Stimulated activated CD4-positive, alpha-beta T cell treated with anti-CD3 and anti-CD28 coated beads, Interleukin-15, amount 100 ng/mL, for 1 hour (primary cell): Measurements from ENCODE around the gene RPL31.

Experiments
- DNase-seq, 2 donors: peaks; one replicate each; pipeline ENCODE4 v3.0.0-alpha.2; 2020; ENCODE audit warnings: low read depth in 1 of 2, low spot score in 1 of 2

The RPL31 gene

GRCh38 chr2:101001691-101002561 lies at the start of gene RPL31:
TSS of gene RPL31 (plus strand) at chr2:101002289. CDS start at chr2:101002702, 413 bp downstream.
- peak; percentile 85 to 90 for DNase-seq

- no peak for DNase-seq
Measured at GRCh38 chr2:100952512-100952911, 49.6 kb upstream of the RPL31 start.

- DNase-seq = no peak
Measured at GRCh38 chr2:100953406-100954043, 48.6 kb upstream of the RPL31 start.

GRCh38 chr2:100954044-100954420 lies 48.1 kb upstream of the RPL31 start:
- DNase-seq = no peak

- no peak for DNase-seq
Measured at GRCh38 chr2:100955226-100955625, 46.9 kb upstream of the RPL31 start.

GRCh38 chr2:100956081-100956480 lies 46.0 kb upstream of the RPL31 start:
- DNase-seq = no peak

- no peak for DNase-seq
Measured at GRCh38 chr2:100957996-100958653, 44.0 kb upstream of the RPL31 start.

GRCh38 chr2:100959225-100959880 lies 42.7 kb upstream of the RPL31 start:
- no peak for DNase-seq

- no peak for DNase-seq
Measured at GRCh38 chr2:100960688-100961087, 41.4 kb upstream of the RPL31 start.

GRCh38 chr2:100962366-100963025 lies 39.6 kb upstream of the RPL31 start:
- no peak for DNase-seq

GRCh38 chr2:100963026-100963375 lies 39.1 kb upstream of the RPL31 start:
- DNase-seq = no peak

GRCh38 chr2:100964222-100964621 lies 37.9 kb upstream of the RPL31 start:
- no peak for DNase-seq

- no peak for DNase-seq
Measured at GRCh38 chr2:100964681-100965169, 37.4 kb upstream of the RPL31 start.

- no peak for DNase-seq
Measured at GRCh38 chr2:100965596-100965995, 36.5 kb upstream of the RPL31 start.

- DNase-seq = no peak
Measured at GRCh38 chr2:100967716-100968115, 34.4 kb upstream of the RPL31 start.

GRCh38 chr2:100968146-100969145 lies 33.6 kb upstream of the RPL31 start:
- no peak for DNase-seq

- no peak for DNase-seq
Measured at GRCh38 chr2:100969998-100970397, 32.1 kb upstream of the RPL31 start.

- DNase-seq = no peak
Measured at GRCh38 chr2:100971221-100971620, 30.9 kb upstream of the RPL31 start.

GRCh38 chr2:100972452-100972851 lies 29.6 kb upstream of the RPL31 start:
- DNase-seq = no peak
